ENCODE measurements around the gene PGD.
"Not testable (repeated sequence)": the region's sequence is repeated elsewhere in the genome, so short reads cannot be mapped to it uniquely, and the experiment has no call there.

The PGD gene

GRCh38 chr1:10424651-10425050 is 25.8 kb downstream of the PGD start:
- no peaks in the 10 kb centered on the region for H3K79me2 ChIP-seq (ENCODE audit: control insufficient read depth, insufficient read depth, low read length, unreplicated experiment)
- H3K27me3 ChIP-seq (ENCODE audit: insufficient read depth, low read length), result no peaks in the 10 kb centered on the region
- no peak overlapping the region for H3K4me3 ChIP-seq (ENCODE audit: low read depth, low read length)
- H3K36me3 ChIP-seq (ENCODE audit: insufficient read depth, low read length), result 0 out of 2 replicates have a peak, but pooled peaks cover 2% of the 10 kb centered on the region
- H2AFZ ChIP-seq (ENCODE audit: low read length, unreplicated experiment), result no peak overlapping the region
- peaks cover 3% of the 10 kb centered on the region for H3K4me1 ChIP-seq (ENCODE audit: control insufficient read depth, insufficient read depth, low read length, unreplicated experiment)
- no peak overlapping the region for H3K27ac ChIP-seq (ENCODE audit: low read depth, low read length)

DNA sequence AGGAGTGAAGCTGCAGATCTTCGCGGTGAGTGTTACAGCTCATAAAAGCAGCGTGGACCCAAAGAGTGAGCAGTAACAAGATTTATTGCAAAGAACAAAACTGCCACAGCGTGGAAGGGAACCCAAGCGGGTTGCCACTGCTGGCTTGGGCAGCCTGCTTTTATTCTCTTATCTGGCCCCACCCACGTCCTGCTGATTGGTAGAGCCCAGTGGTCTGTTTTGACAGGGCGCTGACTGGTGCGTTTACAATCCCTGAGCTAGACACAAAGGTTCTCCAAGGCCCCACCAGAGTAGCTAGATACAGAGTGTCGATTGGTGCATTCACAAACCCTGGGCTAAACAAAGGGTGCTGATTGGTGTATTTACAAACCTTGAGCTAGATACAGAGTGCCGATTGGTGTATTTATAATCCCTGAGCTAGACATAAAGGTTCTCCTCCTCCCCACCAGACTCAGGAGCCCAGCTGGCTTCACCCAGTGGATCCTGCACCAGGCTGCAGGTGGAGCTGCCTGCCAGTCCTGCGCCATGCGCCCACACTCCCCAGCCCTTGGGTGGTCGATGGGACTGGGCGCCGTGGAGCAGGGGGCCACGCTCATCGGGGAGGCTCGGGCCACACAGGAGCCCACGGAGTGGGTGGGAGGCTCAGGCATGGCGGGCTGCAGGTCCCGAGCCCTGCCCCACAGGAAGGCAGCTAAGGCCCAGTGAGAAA is 27.1 kb downstream of the PGD start:
- H2AFZ ChIP-seq (ENCODE audit: low read length, unreplicated experiment); H3K4me1 ChIP-seq (ENCODE audit: control insufficient read depth, insufficient read depth, low read length, unreplicated experiment); H3K4me3 ChIP-seq (ENCODE audit: low read depth, low read length); H3K79me2 ChIP-seq (ENCODE audit: control insufficient read depth, insufficient read depth, low read length, unreplicated experiment); H3K27me3 ChIP-seq (ENCODE audit: insufficient read depth, low read length); H3K36me3 ChIP-seq (ENCODE audit: insufficient read depth, low read length); H3K27ac ChIP-seq (ENCODE audit: low read depth, low read length): not testable (repeated sequence)

- H3K27ac ChIP-seq (ENCODE audit: low read depth, low read length); H2AFZ ChIP-seq (ENCODE audit: low read length, unreplicated experiment); H3K27me3 ChIP-seq (ENCODE audit: insufficient read depth, low read length); H3K4me1 ChIP-seq (ENCODE audit: control insufficient read depth, insufficient read depth, low read length, unreplicated experiment); H3K79me2 ChIP-seq (ENCODE audit: control insufficient read depth, insufficient read depth, low read length, unreplicated experiment); H3K4me3 ChIP-seq (ENCODE audit: low read depth, low read length); H3K36me3 ChIP-seq (ENCODE audit: insufficient read depth, low read length): not testable (repeated sequence)
Measured at GRCh38 chr1:10426535-10426848, 27.6 kb downstream of the PGD start.

GRCh38 chr1:10428984-10429383 is 30.1 kb downstream of the PGD start:
- Histone ChIP-seq H3K27ac (ENCODE audit: low read depth, low read length) (no peak overlapping the region), H3K36me3 (ENCODE audit: insufficient read depth, low read length) (no peaks in the 10 kb centered on the region), H3K4me1 (ENCODE audit: control insufficient read depth, insufficient read depth, low read length, unreplicated experiment) (peaks cover 7% of the 10 kb centered on the region), H2AFZ (ENCODE audit: low read length, unreplicated experiment) (no peak overlapping the region), H3K79me2 (ENCODE audit: control insufficient read depth, insufficient read depth, low read length, unreplicated experiment) (peaks cover 5% of the 10 kb centered on the region), H3K4me3 (ENCODE audit: low read depth, low read length) (no peak overlapping the region), H3K27me3 (ENCODE audit: insufficient read depth, low read length) (no peaks in the 10 kb centered on the region)

DNA sequence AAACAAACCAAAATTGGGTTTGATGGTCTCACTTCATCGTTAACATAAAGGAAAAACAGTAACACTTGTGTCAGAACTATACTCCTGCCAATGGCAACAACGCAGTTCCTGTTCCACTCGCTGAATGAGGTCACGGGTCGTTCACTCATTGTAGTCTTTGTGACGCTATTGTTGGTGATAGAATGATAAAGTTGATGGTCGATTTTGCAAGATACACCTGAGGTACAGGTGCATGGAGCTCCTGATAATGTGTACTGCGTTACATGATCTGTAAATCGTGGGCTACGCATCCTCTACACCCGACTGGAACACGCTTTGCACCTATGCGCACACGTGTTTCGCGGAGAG is 31.0 kb downstream of the PGD start:
- Histone ChIP-seq H3K79me2 (ENCODE audit: control insufficient read depth, insufficient read depth, low read length, unreplicated experiment) (peaks cover 5% of the 10 kb centered on the region), H3K27me3 (ENCODE audit: insufficient read depth, low read length) (no peaks in the 10 kb centered on the region), H2AFZ (ENCODE audit: low read length, unreplicated experiment) (peak overlapping the region; percentile 94), H3K27ac (ENCODE audit: low read depth, low read length) (peak overlapping the region; percentile 80; the same call in 1 of the 2 replicates), H3K4me3 (ENCODE audit: low read depth, low read length) (peak overlapping the region; percentile 89), H3K36me3 (ENCODE audit: insufficient read depth, low read length) (no peaks in the 10 kb centered on the region), H3K4me1 (ENCODE audit: control insufficient read depth, insufficient read depth, low read length, unreplicated experiment) (peaks cover 7% of the 10 kb centered on the region)

GRCh38 chr1:10430216-10431069 is 31.6 kb downstream of the PGD start, which contains the start of gene CENPS:
Gene CENPS, plus strand, starts transcription at chr1:10430433. Its CDS starts 85 bp downstream, at chr1:10430518.
- peaks cover 5% of the 10 kb centered on the region for H3K79me2 ChIP-seq (ENCODE audit: control insufficient read depth, insufficient read depth, low read length, unreplicated experiment)
- H3K27me3 ChIP-seq (ENCODE audit: insufficient read depth, low read length), result no peaks in the 10 kb centered on the region
- no peaks in the 10 kb centered on the region for H3K36me3 ChIP-seq (ENCODE audit: insufficient read depth, low read length)
- H2AFZ ChIP-seq (ENCODE audit: low read length, unreplicated experiment), result peak within 1 kb of the TSS; percentile 97
- H3K4me1 ChIP-seq (ENCODE audit: control insufficient read depth, insufficient read depth, low read length, unreplicated experiment), result peaks cover 7% of the 10 kb centered on the region
- peak within 1 kb of the TSS; percentile 89 for H3K4me3 ChIP-seq (ENCODE audit: low read depth, low read length)
- H3K27ac ChIP-seq (ENCODE audit: low read depth, low read length), result peak within 1 kb of the TSS; percentile 80

DNA sequence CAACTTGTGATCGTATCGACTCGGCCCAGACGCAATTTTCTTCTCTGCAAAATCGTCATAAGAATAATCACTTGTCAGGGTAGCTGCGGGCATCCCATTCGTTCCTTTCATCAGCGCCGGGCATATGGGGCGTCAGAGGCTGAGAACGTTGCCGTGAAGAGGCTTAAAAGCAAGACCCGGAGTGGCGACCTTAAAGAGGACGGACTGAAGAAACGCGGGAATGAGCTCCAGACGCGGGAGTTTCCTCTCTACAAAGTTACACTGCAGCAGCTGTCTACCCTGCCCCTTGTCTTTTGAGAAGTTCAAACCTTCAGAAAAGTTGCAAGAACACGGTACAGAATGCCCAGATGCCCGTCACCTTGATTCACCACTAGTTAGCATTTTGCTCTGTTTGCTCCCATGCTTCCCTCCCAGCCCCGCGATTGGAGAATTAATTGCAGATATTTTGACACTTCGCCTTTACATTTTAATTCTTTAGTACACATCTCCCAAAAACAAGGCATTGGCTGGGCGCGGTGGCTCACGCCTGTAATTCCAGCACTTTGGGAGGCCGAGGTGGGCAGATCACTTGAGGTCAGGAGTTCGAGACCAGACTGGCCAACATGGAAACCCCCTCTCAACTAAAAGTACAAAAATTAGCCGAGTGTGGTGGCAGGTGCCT is 32.3 kb downstream of the PGD start:
- Histone ChIP-seq H3K4me3 (ENCODE audit: low read depth, low read length) (peak overlapping the region; percentile 89), H3K27ac (ENCODE audit: low read depth, low read length) (peak overlapping the region; percentile 80), H3K27me3 (ENCODE audit: insufficient read depth, low read length) (no peaks in the 10 kb centered on the region), H2AFZ (ENCODE audit: low read length, unreplicated experiment) (peak overlapping the region; percentile 97), H3K4me1 (ENCODE audit: control insufficient read depth, insufficient read depth, low read length, unreplicated experiment) (peaks cover 7% of the 10 kb centered on the region), H3K79me2 (ENCODE audit: control insufficient read depth, insufficient read depth, low read length, unreplicated experiment) (peaks cover 5% of the 10 kb centered on the region), H3K36me3 (ENCODE audit: insufficient read depth, low read length) (no peaks in the 10 kb centered on the region)

- Histone ChIP-seq H3K4me1 (ENCODE audit: control insufficient read depth, insufficient read depth, low read length, unreplicated experiment) (peaks cover 7% of the 10 kb centered on the region), H3K4me3 (ENCODE audit: low read depth, low read length) (no peak overlapping the region), H3K27me3 (ENCODE audit: insufficient read depth, low read length) (no peaks in the 10 kb centered on the region), H3K27ac (ENCODE audit: low read depth, low read length) (no peak overlapping the region), H3K79me2 (ENCODE audit: control insufficient read depth, insufficient read depth, low read length, unreplicated experiment) (peaks cover 5% of the 10 kb centered on the region), H3K36me3 (ENCODE audit: insufficient read depth, low read length) (no peaks in the 10 kb centered on the region), H2AFZ (ENCODE audit: low read length, unreplicated experiment) (no peak overlapping the region)
Measured at GRCh38 chr1:10432910-10433700, 34.2 kb downstream of the PGD start.

- H3K27ac ChIP-seq (ENCODE audit: low read depth, low read length), result no peak overlapping the region
- H3K36me3 ChIP-seq (ENCODE audit: insufficient read depth, low read length), result no peaks in the 10 kb centered on the region
- H3K4me3 ChIP-seq (ENCODE audit: low read depth, low read length), result no peak overlapping the region
- no peaks in the 10 kb centered on the region for H3K27me3 ChIP-seq (ENCODE audit: insufficient read depth, low read length)
- no peak overlapping the region for H2AFZ ChIP-seq (ENCODE audit: low read length, unreplicated experiment)
- peaks cover 7% of the 10 kb centered on the region for H3K4me1 ChIP-seq (ENCODE audit: control insufficient read depth, insufficient read depth, low read length, unreplicated experiment)
- peaks cover 5% of the 10 kb centered on the region for H3K79me2 ChIP-seq (ENCODE audit: control insufficient read depth, insufficient read depth, low read length, unreplicated experiment)
Measured at GRCh38 chr1:10433790-10434189, 34.9 kb downstream of the PGD start.

DNA sequence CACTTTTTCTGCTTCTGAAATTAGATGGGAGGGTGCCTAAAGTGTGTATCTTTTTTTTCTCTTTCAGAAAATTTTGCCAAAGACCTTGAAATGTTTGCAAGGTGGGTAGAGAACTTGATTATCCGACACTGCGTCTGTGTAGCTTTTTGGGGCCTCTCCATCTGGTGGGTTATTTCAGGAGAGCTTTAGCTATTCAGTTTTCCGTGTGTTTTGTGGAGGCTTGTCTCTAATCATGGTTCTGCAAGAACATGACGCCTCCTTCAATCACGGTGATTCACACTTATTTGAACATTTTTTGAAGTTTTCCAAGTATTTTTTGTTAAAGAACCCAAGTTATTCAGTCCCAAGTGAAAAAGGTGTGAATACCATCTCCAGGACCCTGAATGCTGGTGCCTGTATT is 35.7 kb downstream of the PGD start:
- Histone ChIP-seq H3K36me3 (ENCODE audit: insufficient read depth, low read length) (no peaks in the 10 kb centered on the region), H3K79me2 (ENCODE audit: control insufficient read depth, insufficient read depth, low read length, unreplicated experiment) (peaks cover 5% of the 10 kb centered on the region), H3K27me3 (ENCODE audit: insufficient read depth, low read length) (no peaks in the 10 kb centered on the region), H3K4me3 (ENCODE audit: low read depth, low read length) (no peak overlapping the region), H3K4me1 (ENCODE audit: control insufficient read depth, insufficient read depth, low read length, unreplicated experiment) (peaks cover 5% of the 10 kb centered on the region), H2AFZ (ENCODE audit: low read length, unreplicated experiment) (no peak overlapping the region), H3K27ac (ENCODE audit: low read depth, low read length) (no peak overlapping the region)
